ENCODE results near the gene MEAF6.

MEAF6 gene

DNA sequence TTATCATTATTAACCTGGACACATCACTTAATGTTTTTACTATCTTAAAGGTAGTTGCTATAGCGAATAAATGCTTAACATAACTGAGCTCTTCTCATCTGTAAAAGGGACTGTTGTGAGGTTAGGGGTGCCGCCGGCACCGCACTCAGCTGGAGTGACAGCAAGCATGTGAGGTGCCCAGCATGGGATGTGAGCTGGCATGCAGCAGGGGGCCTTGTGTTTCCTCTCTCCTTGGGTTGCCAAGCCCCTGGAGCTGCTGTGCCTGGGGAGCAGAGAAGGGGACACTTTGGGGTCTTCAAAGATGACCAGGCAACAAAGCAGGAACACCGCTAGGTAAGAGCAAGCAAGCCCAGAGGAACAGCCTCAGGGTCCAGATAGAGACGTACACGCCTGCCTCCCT lies 42.3 kb downstream of the MEAF6 start:
- no peak for DNase-seq

DNA sequence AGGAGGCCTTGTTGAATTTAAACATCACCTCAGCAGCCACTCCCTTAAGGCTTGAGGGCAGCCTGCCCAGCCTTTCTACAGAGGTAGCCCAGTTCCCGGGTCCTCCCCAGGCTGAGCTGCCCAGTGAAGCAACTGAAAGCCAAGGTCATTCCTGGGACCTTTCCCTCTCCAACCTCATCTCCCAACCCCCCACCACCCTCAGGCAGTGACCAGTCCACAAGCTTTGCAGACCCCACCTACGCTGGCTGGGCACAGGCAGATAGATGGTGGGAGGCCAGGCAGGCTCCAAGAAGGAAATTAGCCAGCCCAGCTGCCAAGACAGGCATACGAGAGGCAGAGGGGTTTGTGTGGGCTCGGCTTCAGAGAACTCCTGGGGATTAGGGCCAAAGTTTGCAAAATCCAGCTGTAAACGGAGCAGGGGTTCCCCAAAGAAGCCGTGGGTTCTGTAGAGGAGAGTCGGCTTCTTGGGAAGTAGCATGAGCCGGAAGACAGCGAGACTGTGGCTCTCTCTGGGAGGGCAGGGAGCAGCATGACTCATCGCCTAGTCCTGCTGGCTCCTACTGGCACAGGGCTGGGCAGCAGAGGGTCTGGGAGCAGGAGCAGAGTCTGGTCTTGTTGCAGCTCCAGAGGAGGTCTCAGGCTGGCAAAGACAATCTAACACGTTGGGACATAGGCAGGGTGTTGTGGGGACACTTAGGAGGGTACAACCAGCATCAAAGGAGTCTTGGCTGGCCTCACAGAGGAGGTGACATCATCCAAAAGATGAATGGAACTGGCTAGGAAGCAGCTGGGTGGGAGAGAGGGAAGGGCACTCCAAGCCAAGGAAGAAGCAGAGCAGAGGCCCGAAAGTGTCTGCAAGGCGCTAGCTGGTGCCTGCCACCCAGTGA lies 43.0 kb downstream of the MEAF6 start:
- peak; percentile 90 for DNase-seq

GRCh38 chr1:37469386-37469785 lies 45.2 kb downstream of the MEAF6 start:
- no peak for DNase-seq

- DNase-seq = no peak
Observed at GRCh38 chr1:37468037-37468436, 46.5 kb downstream of the MEAF6 start.

DNA sequence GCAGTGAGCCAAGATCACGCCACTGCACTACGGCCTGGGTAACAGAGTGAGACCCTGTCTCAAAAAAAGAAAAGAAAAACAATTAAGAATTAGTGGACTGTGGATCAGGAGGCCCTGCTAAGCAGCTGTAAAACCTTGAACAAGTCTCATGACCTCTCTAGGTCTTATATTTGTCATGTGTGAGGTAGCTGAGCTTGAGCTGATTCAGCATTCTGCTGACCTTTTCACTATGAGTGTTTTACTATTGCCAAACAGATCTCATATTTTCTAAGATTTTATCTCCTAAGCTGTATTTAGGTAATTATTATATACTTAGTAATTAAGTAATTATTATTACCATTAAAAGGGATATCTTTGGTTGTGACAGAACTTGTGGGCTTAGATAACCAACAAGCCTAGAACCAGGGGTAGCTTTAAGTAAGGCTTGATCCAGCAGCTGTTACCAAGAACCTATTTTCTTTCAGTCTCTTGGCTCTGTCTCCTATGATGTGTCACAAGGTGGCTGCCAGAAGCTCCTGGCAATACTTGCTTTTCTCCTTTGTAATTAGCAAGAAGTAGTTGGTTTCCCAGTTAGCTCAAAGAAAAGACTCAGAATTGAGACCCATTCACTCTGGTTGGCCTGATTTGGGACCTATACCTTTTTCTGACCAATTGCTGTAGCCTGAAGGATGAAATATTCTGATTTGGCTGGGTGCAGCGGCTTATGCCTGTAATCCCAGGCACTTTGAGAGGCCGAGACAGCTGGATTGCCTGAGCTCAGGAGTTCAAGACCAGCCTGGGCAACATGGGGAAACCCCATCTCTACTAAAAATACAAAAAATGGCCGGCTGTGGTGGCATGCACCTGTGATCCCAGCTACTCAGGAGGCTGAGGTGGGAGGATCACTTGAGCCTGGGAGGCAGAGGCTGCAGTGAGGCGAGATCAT lies 48.7 kb downstream of the MEAF6 start:
- DNase-seq = no peak

- DNase-seq = no peak
Observed at GRCh38 chr1:37464443-37464842, 50.1 kb downstream of the MEAF6 start.

DNA sequence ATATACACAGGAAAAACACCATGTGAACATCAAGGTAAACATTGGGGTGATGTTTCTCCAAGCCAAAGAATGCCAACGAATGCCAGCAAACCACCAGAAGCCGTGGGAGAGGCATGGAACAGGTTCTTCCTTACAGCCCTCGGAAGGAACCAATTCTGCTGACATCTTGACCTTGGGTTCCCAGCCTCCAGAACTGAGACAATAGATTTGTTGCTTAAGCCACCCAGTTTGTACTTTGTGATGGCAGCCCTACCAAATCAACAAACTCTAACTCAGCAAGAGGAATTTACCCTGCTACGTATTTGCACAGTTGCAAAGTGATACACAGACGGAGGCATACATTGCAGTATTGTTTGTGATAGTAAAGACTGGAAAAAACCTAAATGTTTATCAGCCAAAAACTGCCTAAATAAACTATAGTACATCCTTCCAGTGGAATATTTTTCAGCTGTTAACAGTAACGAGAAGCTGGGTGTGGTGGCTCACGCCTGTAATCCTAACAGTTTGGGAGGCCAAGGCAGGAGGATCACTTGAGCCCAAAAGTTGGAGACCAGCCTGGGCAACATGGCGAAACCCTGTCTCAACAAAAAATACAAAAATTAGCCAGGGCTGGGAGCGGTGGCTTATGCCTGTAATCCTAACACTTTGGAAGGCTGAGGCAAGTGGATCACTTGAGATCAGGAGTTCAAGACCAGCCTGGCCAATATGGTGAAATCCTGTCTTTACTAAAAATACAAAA lies 52.7 kb downstream of the MEAF6 start:
- no peak for DNase-seq

- no peak for DNase-seq
Observed at GRCh38 chr1:37458551-37458950, 56.0 kb downstream of the MEAF6 start.

GRCh38 chr1:37456614-37457013 lies 58.0 kb downstream of the MEAF6 start:
- DNase-seq = no peak

DNA sequence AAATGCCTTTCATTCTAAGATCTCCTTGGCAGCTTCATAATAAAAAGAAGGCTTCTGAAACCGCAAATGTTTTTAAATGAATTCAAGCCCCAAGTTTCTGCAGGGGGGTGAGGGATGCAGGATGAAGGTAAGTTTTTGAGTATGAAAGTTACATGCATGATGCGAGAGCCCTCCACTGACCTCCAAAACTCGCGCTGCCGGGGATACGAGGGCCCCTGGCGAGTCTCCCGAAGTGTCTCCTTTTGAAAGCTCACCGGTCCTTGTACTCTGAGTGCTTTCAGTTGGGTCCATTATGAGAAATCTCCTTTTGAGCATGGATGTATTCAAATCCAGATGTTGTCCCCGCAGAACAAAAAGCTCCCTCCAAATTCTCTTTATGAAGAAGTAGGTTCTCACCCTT lies 59.0 kb downstream of the MEAF6 start:
- DNase-seq = no peak

GRCh38 chr1:37453647-37454046 lies 60.9 kb downstream of the MEAF6 start:
- no peak for DNase-seq

DNA sequence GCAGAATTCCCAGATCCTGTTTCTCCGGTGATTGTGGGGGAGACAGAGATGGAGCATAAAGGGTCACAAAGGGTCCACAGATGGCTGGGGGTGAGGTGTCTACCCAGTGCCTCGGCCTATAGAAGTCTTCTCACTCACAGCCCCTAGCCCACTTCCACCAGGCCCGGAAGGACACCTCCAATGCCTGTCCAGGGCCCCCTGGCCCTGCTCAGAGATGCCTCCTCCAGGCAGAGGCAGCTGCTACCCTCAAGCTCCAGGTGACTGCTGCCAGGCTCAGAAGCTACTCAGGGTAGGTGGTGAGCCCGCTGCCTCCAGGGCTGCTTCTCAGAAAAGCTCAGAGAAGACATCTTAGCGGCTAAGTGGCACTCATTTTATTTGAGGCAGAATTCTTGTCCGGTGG lies 62.1 kb downstream of the MEAF6 start:
- no peak for DNase-seq

DNA sequence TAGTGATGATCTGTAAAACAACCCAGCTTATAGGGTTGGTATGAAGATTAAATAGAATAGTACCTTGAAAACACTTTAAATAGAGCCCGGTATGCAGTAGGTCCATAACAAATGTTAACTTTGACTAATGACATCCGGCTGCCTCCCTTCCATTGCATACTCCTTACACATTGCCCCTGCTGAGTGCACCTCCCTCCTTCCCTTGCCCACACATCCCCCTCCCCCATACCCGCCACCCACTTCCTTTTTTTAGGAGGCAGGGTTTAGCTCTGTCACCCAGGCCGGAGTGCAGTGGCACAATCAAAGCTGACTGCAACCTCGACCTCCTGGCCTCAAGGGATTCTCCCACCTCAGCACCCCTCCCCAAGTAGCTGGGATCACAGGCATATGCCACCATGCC lies 64.6 kb downstream of the MEAF6 start:
- DNase-seq = peak; percentile 26

- DNase-seq = no peak
Observed at GRCh38 chr1:37448691-37449417, 65.7 kb downstream of the MEAF6 start.

- DNase-seq = no peak
Observed at GRCh38 chr1:37448185-37448584, 66.4 kb downstream of the MEAF6 start.

DNA sequence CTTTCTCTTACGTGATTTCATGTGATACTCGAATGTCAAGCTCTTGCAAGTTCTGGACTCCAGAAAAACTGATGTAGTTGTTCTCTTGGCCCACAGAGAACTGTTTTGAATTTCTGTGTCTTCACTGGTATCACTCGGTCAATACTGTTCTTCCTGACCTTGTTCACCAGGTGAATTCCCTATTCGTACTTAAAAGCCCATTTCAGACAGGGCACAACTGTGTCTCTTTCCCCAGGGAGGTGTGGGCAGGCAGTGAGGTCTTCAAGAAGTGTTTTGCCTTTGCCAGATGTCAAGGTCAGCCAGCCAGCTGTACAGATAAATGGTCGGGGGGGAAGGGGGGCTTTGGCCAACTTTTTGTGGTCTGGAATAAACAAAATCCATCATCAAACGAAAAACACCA lies 67.7 kb downstream of the MEAF6 start:
- no peak for DNase-seq

DNA sequence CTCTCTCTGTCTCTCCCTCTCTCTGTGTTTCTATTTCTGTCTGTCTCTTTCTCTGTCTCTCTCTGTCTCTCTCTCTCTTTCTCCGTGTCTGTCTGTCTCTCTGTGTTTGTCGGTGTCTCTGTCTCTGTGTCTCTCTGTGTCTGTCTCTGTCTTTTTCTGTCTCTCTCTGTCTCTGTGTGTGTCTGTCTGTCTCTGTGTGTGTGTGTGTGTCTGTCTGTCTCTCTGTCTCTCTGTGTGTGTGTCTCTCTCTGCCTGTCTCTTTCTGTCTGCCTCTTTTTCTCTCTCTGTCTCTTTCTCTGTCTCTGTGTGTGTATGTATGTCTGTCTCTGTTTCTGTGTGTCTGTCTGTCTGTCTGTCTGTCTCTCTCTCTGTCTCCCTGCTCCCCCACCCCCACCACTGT lies 71.9 kb downstream of the MEAF6 start:
- no peak for DNase-seq

Data from fibroblast of skin of scalp (primary cell).